ENCODE data around the gene PROCA1.

The PROCA1 gene

GRCh38 chr17:28711723-28712031 is at the start of gene PROCA1:
Gene PROCA1, minus strand, starts transcription at chr17:28711888. Its CDS starts 228 bp downstream, at chr17:28711660.
- DNase-seq: peak in 1 of 4 experiments; percentile 50

- DNase-seq: no peak
Measured at GRCh38 chr17:28760601-28761562, 49.2 kb upstream of the PROCA1 start.

- DNase-seq: no peak
Measured at GRCh38 chr17:28759256-28759865, 47.7 kb upstream of the PROCA1 start.

- DNase-seq: no peak
Measured at GRCh38 chr17:28758411-28759121, 46.9 kb upstream of the PROCA1 start.

- no peak for DNase-seq
Measured at GRCh38 chr17:28756049-28756804, 44.5 kb upstream of the PROCA1 start.

- no peak for DNase-seq
Measured at GRCh38 chr17:28755486-28755885, 43.8 kb upstream of the PROCA1 start.

GRCh38 chr17:28751600-28752366 is 40.1 kb upstream of the PROCA1 start:
- DNase-seq: no peak

GRCh38 chr17:28750178-28751047 is 38.7 kb upstream of the PROCA1 start:
- peak; percentile 52 to 82 (median 76) for DNase-seq

GRCh38 chr17:28749516-28750177 is 38.0 kb upstream of the PROCA1 start:
- no peak for DNase-seq

GRCh38 chr17:28748852-28749515 is 37.3 kb upstream of the PROCA1 start:
- DNase-seq: no peak

- no peak for DNase-seq
Measured at GRCh38 chr17:28747801-28748750, 36.4 kb upstream of the PROCA1 start.

GRCh38 chr17:28747051-28747691 is 35.5 kb upstream of the PROCA1 start:
- DNase-seq: no peak

GRCh38 chr17:28746611-28747050 is 34.9 kb upstream of the PROCA1 start:
- no peak for DNase-seq

- no peak for DNase-seq
Measured at GRCh38 chr17:28745786-28746411, 34.2 kb upstream of the PROCA1 start.

- DNase-seq: peak in 1 of 4 experiments; percentile 28
Measured at GRCh38 chr17:28744972-28745785, 33.5 kb upstream of the PROCA1 start.
